Tibial nerve (tissue), 4 donors: ENCODE data around the gene SLC8B1. TPM values are rescaled to one million over a fixed set of nuclear protein-coding genes. Genes with fewer than 3 reads are reported as not detected.
A peak's percentile ranks its signal among the peaks of the same experiment; 100 is the strongest.

Source experiments
- DNase-seq, 2 donors: peaks; one replicate each; pipeline ENCODE4 v3.0.0-alpha.2; 2019; ENCODE audit warnings: low spot score in 2 of 2
- H3K27ac ChIP-seq, 4 donors: fragments of 200-600 bp; sonication (generic) in 3 of 4; one replicate each; pipeline ENCODE4 v1.5.1; 2017 to 2019; ENCODE audit warnings: mild to moderate bottlenecking in 1 of 4
- H3K27me3 ChIP-seq, 2 donors: fragments of 200-600 bp; sonication (generic) in 1 of 2; one replicate each; pipeline versions ENCODE4 v1.5.1 to v1.6.0; 2017 to 2019
- H3K36me3 ChIP-seq, 3 donors: fragments of 200-600 bp; sonication (generic); one replicate each; pipeline ENCODE4 v1.5.1; 2018 to 2019
- H3K4me1 ChIP-seq, 4 donors: fragments of 200-600 bp; sonication (generic) in 3 of 4; one replicate each; pipeline ENCODE4 v1.5.1; 2017 to 2019
- H3K4me3 ChIP-seq, 4 donors: fragments of 200-600 bp; sonication (generic) in 3 of 4; one replicate each; pipeline ENCODE4 v1.5.1; 2017 to 2019; ENCODE audit warnings: mild to moderate bottlenecking in 1 of 4, moderate library complexity in 1 of 4
- H3K9me3 ChIP-seq, 4 donors: fragments of 200-600 bp; sonication (generic) in 3 of 4; one replicate each; pipeline ENCODE4 v1.5.1; 2017 to 2019
- EP300 ChIP-seq, 2 donors: sonication (generic); formaldehyde crosslinking; IDR thresholded peaks; one replicate each; pipeline ENCODE4 v1.6.1; 2017; ENCODE audit warnings: antibody characterized with exemption in 2 of 2, mild to moderate bottlenecking in 1 of 2
- POLR2A ChIP-seq, 2 donors: fragments of 450-650 bp; IDR thresholded peaks; one replicate each; pipeline ENCODE4 v1.6.1; 2017; ENCODE audit warnings: antibody characterized with exemption in 2 of 2, mild to moderate bottlenecking in 2 of 2, moderate library complexity in 2 of 2
- WGBS, 2 donors: methylation state at CpG; one replicate each; pipeline ENCODE4 v1.1.5; 2018; 5-methylcytosine and 5-hydroxymethylcytosine counted together
- total RNA-seq, 4 donors: library from RNA; depleted of rRNA; stranded (reverse); fragments of >200 nt; gene quantifications; one replicate each; pipeline ENCODE4 v1.1.0, GENCODE V29; 2016
- TF ChIP-seq, protein P1 (sequence below), 5 experiments: fragments of 200-600 bp in 3 of 5; fragments of 450-650 bp in 2 of 5; sonication (generic) in 3 of 5; IDR thresholded peaks; one replicate each; pipeline ENCODE4 v1.5.1; 2016 to 2019; ENCODE audit warnings: antibody characterized with exemption in 5 of 5, mild to moderate bottlenecking in 3 of 5, moderate library complexity in 2 of 5

SLC8B1 gene
- total RNA-seq, 4 donors from 2014 or later, result 52.0 to 73.5 (median 61.2) TPM

DNA sequence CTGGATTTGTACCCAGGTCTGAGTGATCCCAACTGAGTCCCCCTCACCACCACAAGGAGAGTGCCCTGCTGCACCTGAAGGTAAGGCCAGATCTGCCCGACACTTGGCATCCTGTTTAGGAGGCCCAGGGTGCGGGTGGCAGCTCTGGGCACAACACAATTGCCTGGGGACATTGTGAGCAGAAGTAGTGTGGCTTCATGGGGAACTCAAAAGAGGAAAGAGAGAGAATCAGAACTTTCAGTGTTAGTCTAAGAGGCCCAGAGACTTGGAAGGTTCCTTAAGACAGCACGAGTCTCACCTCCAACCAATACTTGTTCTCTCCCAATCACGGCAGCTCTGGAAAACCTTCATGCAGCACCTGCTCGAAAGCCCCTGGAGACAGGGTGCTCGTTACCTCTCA, 6.6 kb upstream of the SLC8B1 start:
- Histone ChIP-seq H3K27me3 (no peaks in the 10 kb centered on the region), H3K9me3 (no peaks in the 10 kb centered on the region), H3K4me1 (no peaks in the 10 kb centered on the region), H3K36me3 (no peaks in the 10 kb centered on the region), H3K4me3 (no peak overlapping the region), H3K27ac (no peak overlapping the region)
- TF ChIP-seq, protein P1, sequence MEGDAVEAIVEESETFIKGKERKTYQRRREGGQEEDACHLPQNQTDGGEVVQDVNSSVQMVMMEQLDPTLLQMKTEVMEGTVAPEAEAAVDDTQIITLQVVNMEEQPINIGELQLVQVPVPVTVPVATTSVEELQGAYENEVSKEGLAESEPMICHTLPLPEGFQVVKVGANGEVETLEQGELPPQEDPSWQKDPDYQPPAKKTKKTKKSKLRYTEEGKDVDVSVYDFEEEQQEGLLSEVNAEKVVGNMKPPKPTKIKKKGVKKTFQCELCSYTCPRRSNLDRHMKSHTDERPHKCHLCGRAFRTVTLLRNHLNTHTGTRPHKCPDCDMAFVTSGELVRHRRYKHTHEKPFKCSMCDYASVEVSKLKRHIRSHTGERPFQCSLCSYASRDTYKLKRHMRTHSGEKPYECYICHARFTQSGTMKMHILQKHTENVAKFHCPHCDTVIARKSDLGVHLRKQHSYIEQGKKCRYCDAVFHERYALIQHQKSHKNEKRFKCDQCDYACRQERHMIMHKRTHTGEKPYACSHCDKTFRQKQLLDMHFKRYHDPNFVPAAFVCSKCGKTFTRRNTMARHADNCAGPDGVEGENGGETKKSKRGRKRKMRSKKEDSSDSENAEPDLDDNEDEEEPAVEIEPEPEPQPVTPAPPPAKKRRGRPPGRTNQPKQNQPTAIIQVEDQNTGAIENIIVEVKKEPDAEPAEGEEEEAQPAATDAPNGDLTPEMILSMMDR (IDR thresholded peaks at IDR 0.05), result no peak
- TF ChIP-seq POLR2A (IDR thresholded peaks at IDR 0.05), result no peak
- no peak for DNase-seq
- WGBS, 2 donors, result 80 to 83% methylated on average over 6 of the region's 6 CpGs

DNA sequence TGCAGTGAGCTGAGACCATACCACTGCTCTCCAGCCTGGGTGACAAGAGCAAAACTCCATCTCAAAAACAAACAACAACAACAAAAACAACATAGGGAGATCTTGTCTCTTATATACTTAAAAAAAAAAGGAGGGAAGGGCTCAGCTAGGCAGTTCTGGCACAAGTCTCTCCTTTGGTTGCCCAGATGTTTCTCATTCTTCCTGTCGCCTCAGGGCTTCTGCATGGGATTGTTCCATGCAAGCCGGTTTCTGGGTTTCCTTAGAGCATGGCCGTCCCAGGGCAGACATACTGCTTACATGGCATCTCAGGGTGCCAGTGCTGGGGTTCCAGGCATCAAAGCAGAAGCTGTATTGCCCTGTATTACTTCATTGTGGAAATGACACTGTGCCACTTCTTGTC, 5.2 kb upstream of the SLC8B1 start:
- DNase-seq, result no peak
- H3K9me3 ChIP-seq, result no peaks in the 10 kb centered on the region
- no peak overlapping the region for H3K27ac ChIP-seq
- no peak for TF ChIP-seq POLR2A (IDR thresholded peaks at IDR 0.05)
- TF ChIP-seq, protein P1 (IDR thresholded peaks at IDR 0.05), result no peak
- TF ChIP-seq EP300 (IDR thresholded peaks at IDR 0.05), result no peak
- H3K36me3 ChIP-seq, result no peaks in the 10 kb centered on the region
- peaks cover 0 to 11% (median 0%) of the 10 kb centered on the region in 4 donors for H3K4me1 ChIP-seq
- no peak overlapping the region for H3K4me3 ChIP-seq
- 65 to 73% methylated on average over 3 of the region's 3 CpGs for WGBS, 2 donors
- no peaks in the 10 kb centered on the region for H3K27me3 ChIP-seq

DNA sequence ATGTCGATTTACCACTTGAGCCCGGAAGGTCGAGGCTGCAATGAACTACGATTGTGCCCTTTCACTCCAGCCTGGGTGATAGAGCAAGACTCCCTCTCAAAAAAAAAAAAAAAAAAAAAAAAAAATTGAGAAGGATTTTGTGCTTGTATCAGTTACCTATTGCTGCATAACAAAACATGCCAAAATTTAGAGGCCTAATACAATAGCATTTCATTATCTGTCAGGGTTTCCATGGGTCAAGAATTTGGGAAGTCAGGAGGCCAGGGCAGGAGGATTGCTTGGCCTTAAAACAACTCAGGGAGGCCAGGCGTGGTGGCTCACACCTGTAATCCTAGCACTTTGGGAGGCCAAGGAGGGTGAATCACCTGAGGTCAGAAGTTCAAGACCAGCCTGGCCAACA, 4.6 kb upstream of the SLC8B1 start:
- TF ChIP-seq POLR2A (IDR thresholded peaks at IDR 0.05), result no peak
- TF ChIP-seq, protein P1 (IDR thresholded peaks at IDR 0.05), result no peak
- no peak for TF ChIP-seq EP300 (IDR thresholded peaks at IDR 0.05)
- no peak overlapping the region for H3K27ac ChIP-seq
- H3K36me3 ChIP-seq, result no peaks in the 10 kb centered on the region
- no peak for DNase-seq
- no peaks in the 10 kb centered on the region for H3K27me3 ChIP-seq
- peaks cover 0 to 11% (median 0%) of the 10 kb centered on the region in 4 donors for H3K4me1 ChIP-seq
- no peaks in the 10 kb centered on the region for H3K9me3 ChIP-seq
- WGBS, 2 donors, result 96 to 99% methylated on average over 5 of the region's 5 CpGs
- H3K4me3 ChIP-seq, result no peak overlapping the region

DNA sequence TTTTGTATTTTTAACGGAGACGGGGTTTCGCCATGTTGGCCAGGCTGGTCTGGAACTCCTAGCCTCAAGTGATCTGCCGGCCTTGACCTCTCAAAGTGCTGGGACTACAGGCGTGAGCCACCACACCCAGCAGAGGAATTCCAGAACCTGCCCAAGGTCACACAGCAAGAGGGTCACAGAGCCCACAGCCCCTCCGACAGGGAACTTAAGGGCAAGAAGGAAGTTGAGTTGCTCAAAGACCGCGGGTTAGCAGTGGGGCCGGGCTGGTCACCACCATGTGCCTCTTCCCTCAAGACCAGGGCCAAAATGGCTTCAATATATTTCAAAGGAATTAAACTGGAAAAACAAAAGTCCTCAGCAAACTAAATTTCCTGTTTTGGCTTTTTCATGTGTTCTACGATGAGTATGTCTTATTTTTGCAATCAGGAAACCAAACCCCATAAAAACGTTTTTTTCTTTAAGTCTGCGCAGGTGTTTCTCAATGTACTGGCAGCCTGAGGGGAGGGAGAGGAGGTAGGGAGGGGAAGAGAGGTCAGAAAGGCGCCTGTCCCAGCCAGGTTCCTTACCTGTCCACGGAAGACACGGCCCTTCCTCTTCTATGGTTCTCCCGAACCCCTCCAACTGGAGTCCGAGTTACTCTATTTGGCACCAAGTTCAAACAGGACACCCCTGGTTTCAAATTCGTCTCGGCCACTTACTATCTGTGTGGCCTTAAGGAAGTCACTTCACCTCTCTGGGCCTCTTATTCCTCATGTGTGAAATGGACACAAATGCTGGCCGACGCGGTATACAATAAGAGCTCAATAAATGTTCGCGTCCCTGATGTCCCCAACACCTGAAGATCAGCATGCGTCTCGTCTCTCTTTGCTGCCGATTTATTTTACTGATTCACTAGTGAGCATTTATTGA, 778 bp downstream of the SLC8B1 start:
- Histone ChIP-seq H3K9me3 (no peaks in the 10 kb centered on the region), H3K27me3 (no peaks in the 10 kb centered on the region), H3K36me3 (peaks cover 0 to 36% (median 0%) of the 10 kb centered on the region in 3 donors), H3K27ac (peak overlapping the region; percentile 54 to 86 (median 72)), H3K4me1 (peaks cover 0 to 39% (median 9%) of the 10 kb centered on the region in 4 donors), H3K4me3 (peak overlapping the region; percentile 75 to 92 (median 78))
- TF ChIP-seq POLR2A (IDR thresholded peaks at IDR 0.05), result no peak
- TF ChIP-seq, protein P1 (IDR thresholded peaks at IDR 0.05), result no peak
- no peak for TF ChIP-seq EP300 (IDR thresholded peaks at IDR 0.05)
- WGBS, 2 donors, result 34 to 35% methylated on average over 27 of the region's 27 CpGs
- peak in 1 of 2 donors; percentile 20 for DNase-seq

DNA sequence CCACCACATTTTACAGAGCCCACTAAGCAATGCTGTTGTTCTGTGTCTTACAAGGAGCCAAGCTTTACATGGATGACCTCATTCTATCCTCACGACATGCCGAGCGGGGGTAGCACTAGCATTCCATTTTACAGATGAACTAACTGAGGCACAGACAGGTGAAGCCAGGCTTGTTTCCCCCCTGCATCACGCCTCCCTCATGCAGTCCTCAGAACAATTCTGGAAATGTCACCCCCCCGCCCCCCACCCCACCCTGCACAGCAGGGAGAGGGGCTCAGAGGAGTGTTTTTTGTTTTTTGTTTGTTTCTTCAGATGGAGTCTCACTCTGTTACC, 1.5 kb downstream of the SLC8B1 start:
- 70 to 77% methylated on average over 5 of the region's 5 CpGs for WGBS, 2 donors
- no peaks in the 10 kb centered on the region for H3K9me3 ChIP-seq
- H3K27me3 ChIP-seq, result no peaks in the 10 kb centered on the region
- TF ChIP-seq POLR2A (IDR thresholded peaks at IDR 0.05), result no peak
- H3K27ac ChIP-seq, result peak overlapping the region in 2 of 4 donors; percentile 52 to 86
- H3K4me3 ChIP-seq, result peak overlapping the region in 3 of 4 donors; percentile 75 to 92 (median 78)
- DNase-seq, result no peak
- H3K4me1 ChIP-seq, result peaks cover 0 to 40% (median 9%) of the 10 kb centered on the region in 4 donors
- H3K36me3 ChIP-seq, result peaks cover 0 to 43% (median 0%) of the 10 kb centered on the region in 3 donors
